Liver (tissue), 3 donors: Measurements from ENCODE around the gene PLCB1.

ENCODE experiments used
- ATF3 ChIP-seq: IDR thresholded peaks from 2 replicates; pipeline ENCODE4 v1.6.1; 2016; ENCODE audit warnings: antibody characterized with exemption
- CTCF ChIP-seq: fragments of 150-350 bp; IDR thresholded peaks from 2 replicates; pipeline ENCODE4 v1.5.1; 2017; ENCODE audit warnings: improper control_type of control experiment, low read depth, low read length; ENCODE audit not compliant: missing input control
- EGR1 ChIP-seq, 2 donors: IDR thresholded peaks; 2 replicates each; pipeline ENCODE4 v1.6.1; 2016 to 2018; ENCODE audit warnings: antibody characterized with exemption in 2 of 2, low read depth in 2 of 2
- FOXA2 ChIP-seq: IDR thresholded peaks from 2 replicates; pipeline ENCODE4 v1.6.1; 2016; ENCODE audit warnings: antibody characterized with exemption
- GABPA ChIP-seq, 2 donors: IDR thresholded peaks in 1 of 2; conservative IDR thresholded peaks in 1 of 2; 2 replicates each; pipeline ENCODE4 v1.6.1; 2016; ENCODE audit warnings: antibody characterized with exemption in 2 of 2, mild to moderate bottlenecking in 1 of 2, moderate library complexity in 1 of 2
- HNF4G ChIP-seq: IDR thresholded peaks from 2 replicates; pipeline ENCODE4 v1.6.1; 2016; ENCODE audit warnings: antibody characterized with exemption
- JUND ChIP-seq, 2 donors: IDR thresholded peaks; 2 replicates each; pipeline ENCODE4 v1.6.1; 2016; ENCODE audit warnings: antibody characterized with exemption in 2 of 2
- MAX ChIP-seq: IDR thresholded peaks from 2 replicates; pipeline ENCODE4 v1.6.1; 2016; ENCODE audit warnings: antibody characterized with exemption
- RAD21 ChIP-seq, 2 donors: IDR thresholded peaks; 2 replicates each; pipeline ENCODE4 v1.6.1; 2016; ENCODE audit warnings: antibody characterized with exemption in 2 of 2, mild to moderate bottlenecking in 2 of 2
- REST ChIP-seq: IDR thresholded peaks from 2 replicates; pipeline ENCODE4 v1.6.1; 2016; ENCODE audit warnings: antibody characterized with exemption, mild to moderate bottlenecking
- SP1 ChIP-seq: IDR thresholded peaks from 2 replicates; pipeline ENCODE4 v1.6.1; 2018; ENCODE audit warnings: antibody characterized with exemption, mild to moderate bottlenecking
- TAF1 ChIP-seq: conservative IDR thresholded peaks from 2 replicates; pipeline ENCODE4 v1.6.1; 2016; ENCODE audit warnings: antibody characterized with exemption, mild to moderate bottlenecking
- YY1 ChIP-seq: IDR thresholded peaks from 2 replicates; pipeline ENCODE4 v1.6.1; 2016; ENCODE audit warnings: antibody characterized with exemption, mild to moderate bottlenecking
- ZBTB33 ChIP-seq: IDR thresholded peaks from 2 replicates; pipeline ENCODE4 v1.6.1; 2016; ENCODE audit warnings: antibody characterized with exemption
- donor health status: healthy.
- donor health status: healthy.

- TF ChIP-seq YY1 (no peak), CTCF (no peak), EGR1 (IDR thresholded peaks at IDR 0.05; ENCODE audit: low read depth in 2 of 2) (no peak), ZBTB33 (no peak), MAX (no peak), RAD21 (IDR thresholded peaks at IDR 0.05) (no peak), REST (no peak), SP1 (no peak), TAF1 (no peak), HNF4G (no peak), GABPA (IDR thresholded peaks at IDR 0.05 in 1 of 2, conservative IDR thresholded peaks at IDR 0.05 in 1 of 2) (no peak), FOXA2 (no peak), ATF3 (no peak), JUND (IDR thresholded peaks at IDR 0.05) (no peak)
Measured at GRCh38 chr20:8807480-8808201, 675.6 kb downstream of the PLCB1 start.
